ENCODE measurements around the gene MACROD2. TPM values are rescaled to one million over a fixed set of nuclear protein-coding genes. Genes with fewer than 3 reads are reported as not detected.

Gene MACROD2
- total and polyA plus RNA-seq, 2 experiments from 2014 or later, result 2.8 to 4.3 TPM

DNA sequence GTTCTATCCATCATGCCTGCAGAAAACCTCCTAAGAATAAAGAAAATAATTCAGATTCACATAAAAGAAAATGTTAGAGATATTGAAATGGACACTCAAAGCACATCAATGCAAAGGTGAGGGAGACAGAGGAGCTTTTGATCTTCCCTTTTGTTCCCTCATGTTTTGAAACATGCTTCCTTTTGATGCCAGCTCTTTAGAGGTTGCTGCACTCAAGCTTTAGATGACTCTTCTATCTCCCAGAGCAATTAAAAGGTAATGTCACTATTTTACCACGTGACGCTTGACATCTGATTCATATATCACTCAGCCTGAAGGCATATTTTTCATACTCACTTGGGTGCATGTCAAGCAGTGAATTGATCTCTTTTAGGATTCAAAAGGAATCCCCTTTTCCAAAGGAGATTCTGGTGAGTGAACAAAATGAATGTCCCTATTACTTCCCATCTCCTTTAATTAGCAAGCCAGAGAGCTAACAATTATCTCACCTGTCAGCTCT is 1551.3 kb downstream of the MACROD2 start (continued):
- TF ChIP-seq, protein P1, sequence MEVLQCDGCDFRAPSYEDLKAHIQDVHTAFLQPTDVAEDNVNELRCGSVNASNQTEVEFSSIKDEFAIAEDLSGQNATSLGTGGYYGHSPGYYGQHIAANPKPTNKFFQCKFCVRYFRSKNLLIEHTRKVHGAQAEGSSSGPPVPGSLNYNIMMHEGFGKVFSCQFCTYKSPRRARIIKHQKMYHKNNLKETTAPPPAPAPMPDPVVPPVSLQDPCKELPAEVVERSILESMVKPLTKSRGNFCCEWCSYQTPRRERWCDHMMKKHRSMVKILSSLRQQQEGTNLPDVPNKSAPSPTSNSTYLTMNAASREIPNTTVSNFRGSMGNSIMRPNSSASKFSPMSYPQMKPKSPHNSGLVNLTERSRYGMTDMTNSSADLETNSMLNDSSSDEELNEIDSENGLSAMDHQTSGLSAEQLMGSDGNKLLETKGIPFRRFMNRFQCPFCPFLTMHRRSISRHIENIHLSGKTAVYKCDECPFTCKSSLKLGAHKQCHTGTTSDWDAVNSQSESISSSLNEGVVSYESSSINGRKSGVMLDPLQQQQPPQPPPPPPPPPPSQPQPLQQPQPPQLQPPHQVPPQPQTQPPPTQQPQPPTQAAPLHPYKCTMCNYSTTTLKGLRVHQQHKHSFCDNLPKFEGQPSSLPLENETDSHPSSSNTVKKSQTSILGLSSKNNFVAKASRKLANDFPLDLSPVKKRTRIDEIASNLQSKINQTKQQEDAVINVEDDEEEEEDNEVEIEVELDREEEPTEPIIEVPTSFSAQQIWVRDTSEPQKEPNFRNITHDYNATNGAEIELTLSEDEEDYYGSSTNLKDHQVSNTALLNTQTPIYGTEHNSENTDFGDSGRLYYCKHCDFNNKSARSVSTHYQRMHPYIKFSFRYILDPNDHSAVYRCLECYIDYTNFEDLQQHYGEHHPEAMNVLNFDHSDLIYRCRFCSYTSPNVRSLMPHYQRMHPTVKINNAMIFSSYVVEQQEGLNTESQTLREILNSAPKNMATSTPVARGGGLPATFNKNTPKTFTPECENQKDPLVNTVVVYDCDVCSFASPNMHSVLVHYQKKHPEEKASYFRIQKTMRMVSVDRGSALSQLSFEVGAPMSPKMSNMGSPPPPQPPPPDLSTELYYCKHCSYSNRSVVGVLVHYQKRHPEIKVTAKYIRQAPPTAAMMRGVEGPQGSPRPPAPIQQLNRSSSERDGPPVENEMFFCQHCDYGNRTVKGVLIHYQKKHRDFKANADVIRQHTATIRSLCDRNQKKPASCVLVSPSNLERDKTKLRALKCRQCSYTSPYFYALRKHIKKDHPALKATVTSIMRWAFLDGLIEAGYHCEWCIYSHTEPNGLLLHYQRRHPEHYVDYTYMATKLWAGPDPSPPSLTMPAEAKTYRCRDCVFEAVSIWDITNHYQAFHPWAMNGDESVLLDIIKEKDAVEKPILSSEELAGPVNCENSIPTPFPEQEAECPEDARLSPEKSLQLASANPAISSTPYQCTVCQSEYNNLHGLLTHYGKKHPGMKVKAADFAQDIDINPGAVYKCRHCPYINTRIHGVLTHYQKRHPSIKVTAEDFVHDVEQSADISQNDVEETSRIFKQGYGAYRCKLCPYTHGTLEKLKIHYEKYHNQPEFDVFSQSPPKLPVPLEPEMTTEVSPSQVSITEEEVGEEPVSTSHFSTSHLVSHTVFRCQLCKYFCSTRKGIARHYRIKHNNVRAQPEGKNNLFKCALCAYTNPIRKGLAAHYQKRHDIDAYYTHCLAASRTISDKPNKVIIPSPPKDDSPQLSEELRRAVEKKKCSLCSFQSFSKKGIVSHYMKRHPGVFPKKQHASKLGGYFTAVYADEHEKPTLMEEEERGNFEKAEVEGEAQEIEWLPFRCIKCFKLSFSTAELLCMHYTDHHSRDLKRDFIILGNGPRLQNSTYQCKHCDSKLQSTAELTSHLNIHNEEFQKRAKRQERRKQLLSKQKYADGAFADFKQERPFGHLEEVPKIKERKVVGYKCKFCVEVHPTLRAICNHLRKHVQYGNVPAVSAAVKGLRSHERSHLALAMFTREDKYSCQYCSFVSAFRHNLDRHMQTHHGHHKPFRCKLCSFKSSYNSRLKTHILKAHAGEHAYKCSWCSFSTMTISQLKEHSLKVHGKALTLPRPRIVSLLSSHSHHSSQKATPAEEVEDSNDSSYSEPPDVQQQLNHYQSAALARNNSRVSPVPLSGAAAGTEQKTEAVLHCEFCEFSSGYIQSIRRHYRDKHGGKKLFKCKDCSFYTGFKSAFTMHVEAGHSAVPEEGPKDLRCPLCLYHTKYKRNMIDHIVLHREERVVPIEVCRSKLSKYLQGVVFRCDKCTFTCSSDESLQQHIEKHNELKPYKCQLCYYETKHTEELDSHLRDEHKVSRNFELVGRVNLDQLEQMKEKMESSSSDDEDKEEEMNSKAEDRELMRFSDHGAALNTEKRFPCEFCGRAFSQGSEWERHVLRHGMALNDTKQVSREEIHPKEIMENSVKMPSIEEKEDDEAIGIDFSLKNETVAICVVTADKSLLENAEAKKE (CRISPR knock-in tag; IDR thresholded peaks at IDR 0.05), result no peak
- TF ChIP-seq STAT1 (IDR thresholded peaks at IDR 0.05; ENCODE audit: unreplicated experiment) (no peak), CREB1 (CRISPR knock-in tag; IDR thresholded peaks at IDR 0.05; ENCODE audit: low read depth) (no peak), ZNF114 (CRISPR knock-in tag; IDR thresholded peaks at IDR 0.05) (no peak)

- Mint-ChIP-seq H3K9me3 (peaks cover 12% of the 10 kb centered on the region), H3K27me3 (ENCODE audit: insufficient read depth, low read depth, poor library complexity) (no peaks in the 10 kb centered on the region), H3K4me3 (no peak overlapping the region), H3K27ac (no peak overlapping the region), H3K36me3 (ENCODE audit: low read depth) (peaks cover 2% of the 10 kb centered on the region; the same call in 2 of the 3 replicates), H3K4me1 (no peaks in the 10 kb centered on the region)
- DNase-seq (ENCODE audit: low spot score) (no peak), ATAC-seq (no peak)
- Histone ChIP-seq H3K4me2 (no peak overlapping the region), H3K9me2 (ENCODE audit: insufficient read depth) (peaks cover 10% of the 10 kb centered on the region), H3K4me3 (no peak overlapping the region), H3F3A (replicated peaks; ENCODE audit: low read depth) (no peaks in the 10 kb centered on the region), H3K27ac (ENCODE audit: low read depth) (no peak overlapping the region), H3K79me2 (replicated peaks; ENCODE audit: insufficient read depth) (no peaks in the 10 kb centered on the region), H3K27me3 (ENCODE audit: insufficient read depth) (no peaks in the 10 kb centered on the region), H3K36me3 (ENCODE audit: insufficient read depth) (no peaks in the 10 kb centered on the region), H3K4me1 (ENCODE audit: insufficient read depth) (no peaks in the 10 kb centered on the region), H2AFZ (no peak overlapping the region), H4K20me1 (replicated peaks; ENCODE audit: insufficient read depth) (no peaks in the 10 kb centered on the region)
- TF ChIP-seq NANOG (IDR thresholded peaks at IDR 0.05; ENCODE audit: borderline replicate concordance) (no peak), EZH2 (IDR thresholded peaks at IDR 0.05; ENCODE audit: low read depth, unreplicated experiment) (no peak), JUNB (IDR thresholded peaks at IDR 0.05; ENCODE audit: unreplicated experiment) (no peak), ETS1 (IDR thresholded peaks at IDR 0.05) (no peak), POLR2AphosphoS5 (IDR thresholded peaks at IDR 0.05; ENCODE audit: low read depth) (no peak), CREB1 (CRISPR knock-in tag; IDR thresholded peaks at IDR 0.05; ENCODE audit: low read depth) (no peak)
- TF ChIP-seq, protein P1 (CRISPR knock-in tag; IDR thresholded peaks at IDR 0.05), result no peak
Measured at GRCh38 chr20:15547119-15547518, 1551.8 kb downstream of the MACROD2 start.

Data from GM23338 (cell line).